Activated B cell treated with CpG ODN at 0.5 μM for 24 hours (primary cell): ENCODE measurements around the gene FSTL4. TPM values are rescaled to one million over a fixed set of nuclear protein-coding genes. Genes with fewer than 3 reads are reported as not detected.
"Not testable (repeated sequence)": the region's sequence is repeated elsewhere in the genome, so short reads cannot be mapped to it uniquely, and the experiment has no call there.

Experiments used
- ATAC-seq: fragments of 200-7000 bp; cut with Tn5 transposase; one replicate; pipeline ENCODE4 v1.10.0; 2021; ENCODE audit warnings: low read depth, mild to moderate bottlenecking, moderate library complexity
- CTCF ChIA-PET: fragments of 350-600 bp; sonication (Branson Sonifier 250); formaldehyde crosslinking; loops from one replicate; lab custom pipeline; 2021; ENCODE audit warnings: antibody characterized with exemption; lab: Charles Lee
- POLR2A ChIA-PET: fragments of 350-600 bp; sonication (Branson Sonifier 250); formaldehyde crosslinking; loops from one replicate; lab custom pipeline; 2021; ENCODE audit warnings: antibody characterized with exemption; lab: Charles Lee
- DNase-seq: peaks from one replicate; pipeline ENCODE4 v3.0.0; 2022
- H3K27ac Mint-ChIP-seq: one replicate; pipeline ENCODE4 v1.8.0; 2020; ENCODE audit warnings: mixed read lengths
- H3K27me3 Mint-ChIP-seq: one replicate; pipeline ENCODE4 v1.8.0; 2021; ENCODE audit warnings: mixed read lengths
- H3K36me3 Mint-ChIP-seq: one replicate; pipeline ENCODE4 v1.8.0; 2021; ENCODE audit warnings: low read depth, mixed read lengths
- H3K4me1 Mint-ChIP-seq: one replicate; pipeline ENCODE4 v1.8.0; 2021; ENCODE audit warnings: mixed read lengths
- H3K4me3 Mint-ChIP-seq: one replicate; pipeline ENCODE4 v1.8.0; 2020; ENCODE audit warnings: mild to moderate bottlenecking, mixed read lengths
- H3K9me3 Mint-ChIP-seq: one replicate; pipeline ENCODE4 v1.8.0; 2020; ENCODE audit warnings: mixed read lengths
- intact Hi-C: fragments of 100-400 bp; cut with micrococcal nuclease; formaldehyde crosslinking; loops from one replicate; pipeline ENCODE4 v1.15.1; 2024
- total RNA-seq: library from RNA; stranded (reverse); gene quantifications from 2 replicates; pipeline ENCODE4 v1.2.3, GENCODE V29; 2022
- TF ChIP-seq, protein P1 (sequence below): fragments of 200-600 bp; IDR thresholded peaks from one replicate; pipeline ENCODE4 v1.8.0; 2022; ENCODE audit warnings: antibody characterized with exemption, mild to moderate bottlenecking

The FSTL4 gene
- total RNA-seq, 1 donor from 2014 or later: 1.7 TPM

- TF ChIP-seq, protein P1, sequence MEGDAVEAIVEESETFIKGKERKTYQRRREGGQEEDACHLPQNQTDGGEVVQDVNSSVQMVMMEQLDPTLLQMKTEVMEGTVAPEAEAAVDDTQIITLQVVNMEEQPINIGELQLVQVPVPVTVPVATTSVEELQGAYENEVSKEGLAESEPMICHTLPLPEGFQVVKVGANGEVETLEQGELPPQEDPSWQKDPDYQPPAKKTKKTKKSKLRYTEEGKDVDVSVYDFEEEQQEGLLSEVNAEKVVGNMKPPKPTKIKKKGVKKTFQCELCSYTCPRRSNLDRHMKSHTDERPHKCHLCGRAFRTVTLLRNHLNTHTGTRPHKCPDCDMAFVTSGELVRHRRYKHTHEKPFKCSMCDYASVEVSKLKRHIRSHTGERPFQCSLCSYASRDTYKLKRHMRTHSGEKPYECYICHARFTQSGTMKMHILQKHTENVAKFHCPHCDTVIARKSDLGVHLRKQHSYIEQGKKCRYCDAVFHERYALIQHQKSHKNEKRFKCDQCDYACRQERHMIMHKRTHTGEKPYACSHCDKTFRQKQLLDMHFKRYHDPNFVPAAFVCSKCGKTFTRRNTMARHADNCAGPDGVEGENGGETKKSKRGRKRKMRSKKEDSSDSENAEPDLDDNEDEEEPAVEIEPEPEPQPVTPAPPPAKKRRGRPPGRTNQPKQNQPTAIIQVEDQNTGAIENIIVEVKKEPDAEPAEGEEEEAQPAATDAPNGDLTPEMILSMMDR: no peak
- POLR2A ChIA-PET: no interaction called here
- Mint-ChIP-seq H3K27me3 (peaks cover 10% of the 10 kb centered on the region), H3K27ac (no peak overlapping the region), H3K9me3 (no peaks in the 10 kb centered on the region), H3K36me3 (no peaks in the 10 kb centered on the region), H3K4me1 (no peaks in the 10 kb centered on the region), H3K4me3 (no peak overlapping the region)
- intact Hi-C loops: no loop called here
- no peak for ATAC-seq
- no peak for DNase-seq
- CTCF ChIA-PET: no interaction called here
Observed at GRCh38 chr5:133189881-133190280, 422.5 kb downstream of the FSTL4 start.

GRCh38 chr5:133179405-133179804 lies 432.9 kb downstream of the FSTL4 start:
- Mint-ChIP-seq H3K27ac (no peak overlapping the region), H3K4me3 (no peak overlapping the region), H3K36me3 (no peaks in the 10 kb centered on the region), H3K27me3 (no peaks in the 10 kb centered on the region), H3K9me3 (no peaks in the 10 kb centered on the region), H3K4me1 (no peaks in the 10 kb centered on the region)
- ChIA-PET POLR2A (no interaction called here), CTCF (no interaction called here)
- TF ChIP-seq, protein P1: no peak
- DNase-seq (no peak), ATAC-seq (no peak)
- intact Hi-C loops: no loop called here

DNA sequence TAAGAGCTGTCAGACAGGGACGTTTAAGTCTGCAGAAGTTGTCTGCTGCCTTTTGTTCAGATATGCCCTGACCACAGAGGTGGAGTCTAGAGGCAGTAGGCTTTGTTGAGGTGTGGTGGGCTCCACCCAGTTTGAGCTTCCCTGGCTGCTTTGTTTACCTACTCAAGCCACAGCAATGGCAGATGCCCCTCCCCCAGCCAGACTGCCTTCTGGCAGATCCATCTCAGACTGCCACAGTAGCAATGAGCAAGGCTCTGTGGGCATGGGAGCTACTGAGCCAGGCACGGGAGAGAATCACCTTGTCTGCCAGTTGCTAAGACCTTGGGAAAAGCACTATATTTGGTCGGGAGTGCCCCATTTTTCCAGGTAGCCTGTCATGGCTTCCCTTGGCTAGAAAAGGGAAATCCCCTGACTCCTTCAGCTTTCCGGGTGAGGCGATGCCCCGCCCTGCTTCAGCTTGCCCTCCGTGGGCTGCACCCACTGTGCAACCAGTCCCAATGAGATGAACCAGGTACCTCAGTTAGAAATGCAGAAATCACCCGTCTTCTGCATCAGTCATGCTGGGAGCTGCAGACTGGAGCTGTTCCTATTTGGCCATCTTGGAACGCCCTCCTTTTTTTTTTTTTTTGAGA lies 441.5 kb downstream of the FSTL4 start:
- ATAC-seq: not testable (repeated sequence)

GRCh38 chr5:133164759-133165158 lies 447.6 kb downstream of the FSTL4 start:
- Mint-ChIP-seq H3K4me1 (peaks cover 4% of the 10 kb centered on the region), H3K4me3 (no peak overlapping the region), H3K27me3 (peaks cover 15% of the 10 kb centered on the region), H3K36me3 (no peaks in the 10 kb centered on the region), H3K27ac (no peak overlapping the region), H3K9me3 (peaks cover 7% of the 10 kb centered on the region)
- CTCF ChIA-PET: no interaction called here
- ATAC-seq (no peak), DNase-seq (no peak)
- intact Hi-C loops: no loop called here
- POLR2A ChIA-PET: no interaction called here
- TF ChIP-seq, protein P1: no peak

More for the DNA sequence above, 441.5 kb downstream of the FSTL4 start:
- intact Hi-C loops, H3K4me3 Mint-ChIP-seq, H3K36me3 Mint-ChIP-seq, H3K27ac Mint-ChIP-seq, CTCF ChIA-PET, H3K4me1 Mint-ChIP-seq, DNase-seq, POLR2A ChIA-PET: not testable (repeated sequence)
- Mint-ChIP-seq H3K27me3 (peaks cover 14% of the 10 kb centered on the region), H3K9me3 (peaks cover 10% of the 10 kb centered on the region)

- CTCF ChIA-PET: no interaction called here
- peaks cover 4% of the 10 kb centered on the region for H3K4me1 Mint-ChIP-seq
- POLR2A ChIA-PET: interaction anchor here (0.7 kb wide), 1 partner anchor 994 kb away, joined by 3 read pairs; no protein-coding TSS in a partner anchor
Observed at GRCh38 chr5:133163839-133164238, 448.5 kb downstream of the FSTL4 start.

More at GRCh38 chr5:133163839-133164238, 448.5 kb downstream of the FSTL4 start:
- peaks cover 6% of the 10 kb centered on the region for H3K9me3 Mint-ChIP-seq
- no peaks in the 10 kb centered on the region for H3K36me3 Mint-ChIP-seq
- peaks cover 17% of the 10 kb centered on the region for H3K27me3 Mint-ChIP-seq
- no peak overlapping the region for H3K4me3 Mint-ChIP-seq
- ATAC-seq (no peak), DNase-seq (no peak)
- TF ChIP-seq, protein P1: no peak
- intact Hi-C loops: no loop called here
- no peak overlapping the region for H3K27ac Mint-ChIP-seq
